H1 (cell line): ENCODE results near the gene PSMD6. TPM values are rescaled to one million over a fixed set of nuclear protein-coding genes. Genes with fewer than 3 reads are reported as not detected.

Source experiments
- BACH1 ChIP-seq: IDR thresholded peaks from 2 replicates; pipeline ENCODE4 v1.6.1; 2012; ENCODE audit warnings: low read length, improper control_type of control experiment
- MAX ChIP-seq: IDR thresholded peaks from 2 replicates; pipeline ENCODE4 v1.6.1; 2012; ENCODE audit warnings: inconsistent platforms
- SUZ12 ChIP-seq: fragments of 200-600 bp; sonication (generic); IDR thresholded peaks from 2 replicates; pipeline ENCODE4 v1.6.1; 2012; ENCODE audit warnings: mild to moderate bottlenecking, inconsistent platforms, low read length, moderate library complexity, mixed read lengths
- ZNF274 ChIP-seq: IDR thresholded peaks from 2 replicates; pipeline ENCODE4 v1.7.0; 2012; ENCODE audit warnings: low read length, borderline replicate concordance; ENCODE audit errors: extremely low read depth
- polyA plus RNA-seq, 7 experiments: library from polyadenylated mRNA; depleted of rRNA in 3 of 7; stranded (reverse) in 5 of 7; unstranded in 2 of 7; fragments of >200 nt in 5 of 7; fragments of 200-250 nt in 2 of 7; gene quantifications; 1 replicate in 5 of 7; 2 replicates in 1 of 7; 4 replicates in 1 of 7; pipeline versions ENCODE4 v1.2.1 to v1.2.3, GENCODE V29; 2011 to 2013; ENCODE audit warnings: missing spikeins in 2 of 7, mixed read lengths in 2 of 7
- total RNA-seq: library from RNA; stranded (reverse); fragmentation: NEBNext Ultra II Directional; extraction: Animal tissue kit (Norgen Biotek cat#: 25700); gene quantifications from 2 replicates; pipeline ENCODE4 v1.2.1, GENCODE V29; 2021

The PSMD6 gene
- total and polyA plus RNA-seq, 2 of the 8 experiments (the other 6 are each of a cell fraction or from before 2014, with no cell fraction given): 43.7 to 104 TPM

- TF ChIP-seq MAX: no peak
- no peak for TF ChIP-seq ZNF274
- TF ChIP-seq SUZ12: no peak
- no peak for TF ChIP-seq BACH1
Measured at GRCh38 chr3:64023861-64024223, 548 bp upstream of the PSMD6 start (continued).
